H9 (cell line): ENCODE results near the gene EXOC6. TPM values are rescaled to one million over a fixed set of nuclear protein-coding genes. Genes with fewer than 3 reads are reported as not detected.
"Not testable (repeated sequence)": the region's sequence is repeated elsewhere in the genome, so short reads cannot be mapped to it uniquely, and the experiment has no call there.

ENCODE experiments used
- DNase-seq: peaks from one replicate; pipeline ENCODE4 v3.0.0-alpha.2; 2017
- H2AFZ ChIP-seq: one replicate; pipeline ENCODE4 v1.6.1; 2013; ENCODE audit warnings: mild to moderate bottlenecking, low read length, control low read depth, moderate library complexity
- H2AK5ac ChIP-seq: 2 replicates; pipeline ENCODE4 v1.6.1; 2013; ENCODE audit warnings: low read length, control low read depth, mixed read lengths; ENCODE audit not compliant: insufficient read length
- H2BK120ac ChIP-seq: one replicate; pipeline ENCODE4 v1.6.1; 2013; ENCODE audit warnings: low read depth, mild to moderate bottlenecking, low read length, control low read depth, inconsistent platforms; ENCODE audit not compliant: poor library complexity, severe bottlenecking
- H2BK12ac ChIP-seq: 2 replicates; pipeline ENCODE4 v1.6.1; 2013; ENCODE audit warnings: low read length, control low read depth, mixed read lengths, low read depth; ENCODE audit not compliant: insufficient read length
- H2BK15ac ChIP-seq: 2 replicates; pipeline ENCODE4 v1.6.1; 2013; ENCODE audit warnings: low read depth, low read length, control low read depth
- H2BK20ac ChIP-seq: one replicate; pipeline ENCODE4 v1.6.1; 2013; ENCODE audit warnings: low read depth, mild to moderate bottlenecking, low read length, control low read depth, inconsistent platforms; ENCODE audit not compliant: poor library complexity, severe bottlenecking
- H2BK5ac ChIP-seq: 2 replicates; pipeline ENCODE4 v1.6.1; 2013; ENCODE audit warnings: low read length, control low read depth, mixed read lengths; ENCODE audit not compliant: insufficient read length
- H3K14ac ChIP-seq: 2 replicates; pipeline ENCODE4 v1.6.1; 2013; ENCODE audit warnings: low read length, control low read depth; ENCODE audit not compliant: insufficient read depth
- H3K18ac ChIP-seq: 2 replicates; pipeline ENCODE4 v1.6.1; 2013; ENCODE audit warnings: low read depth, mild to moderate bottlenecking, mixed read lengths, low read length, control low read depth; ENCODE audit not compliant: insufficient read length
- H3K23ac ChIP-seq: 2 replicates; pipeline ENCODE4 v1.6.1; 2013; ENCODE audit warnings: low read length, control low read depth, mixed read lengths, low read depth; ENCODE audit not compliant: insufficient read length
- H3K23me2 ChIP-seq: 2 replicates; pipeline ENCODE4 v1.6.1; 2013; ENCODE audit warnings: low read depth, mild to moderate bottlenecking, mixed read lengths, low read length, control low read depth; ENCODE audit not compliant: insufficient read length, poor library complexity, severe bottlenecking
- H3K27ac ChIP-seq: 2 replicates; pipeline ENCODE4 v1.5.1; 2013; ENCODE audit warnings: low read length, control low read depth, mixed read lengths, low read depth; ENCODE audit not compliant: insufficient read length
- H3K27me3 ChIP-seq: 2 replicates; pipeline ENCODE4 v1.6.1; 2013; ENCODE audit warnings: low read length, control low read depth, inconsistent platforms; ENCODE audit not compliant: insufficient read depth
- H3K4ac ChIP-seq: 2 replicates; pipeline ENCODE4 v1.6.1; 2013; ENCODE audit warnings: low read depth, mild to moderate bottlenecking, control low read depth, inconsistent platforms, low read length, moderate library complexity
- H3K4me1 ChIP-seq: 2 replicates; pipeline ENCODE4 v1.6.1; 2013; ENCODE audit warnings: low read length, control low read depth, inconsistent platforms; ENCODE audit not compliant: insufficient read depth
- H3K4me2 ChIP-seq: 2 replicates; pipeline ENCODE4 v1.6.1; 2013; ENCODE audit warnings: low read length, control low read depth, mixed read lengths; ENCODE audit not compliant: insufficient read length, insufficient read depth
- H3K56ac ChIP-seq: 2 replicates; pipeline ENCODE4 v1.6.1; 2013; ENCODE audit warnings: low read depth, mild to moderate bottlenecking, mixed read lengths, low read length, control low read depth; ENCODE audit not compliant: insufficient read length
- H3K79me1 ChIP-seq: 2 replicates; pipeline ENCODE4 v1.6.1; 2013; ENCODE audit warnings: low read depth, mild to moderate bottlenecking, moderate library complexity, low read length, control low read depth, inconsistent platforms; ENCODE audit not compliant: insufficient read depth, poor library complexity, severe bottlenecking
- H3K79me2 ChIP-seq: 2 replicates; pipeline ENCODE4 v1.6.1; 2013; ENCODE audit warnings: low read length, control low read depth, inconsistent platforms; ENCODE audit not compliant: insufficient read depth
- H3K9ac ChIP-seq: 2 replicates; pipeline ENCODE4 v1.6.1; 2013; ENCODE audit warnings: low read length, control low read depth, mixed read lengths; ENCODE audit not compliant: insufficient read length; ENCODE audit errors: extremely low read depth
- H3K9me3 ChIP-seq: one replicate; pipeline ENCODE4 v1.6.1; 2013; ENCODE audit warnings: low read depth, low read length, inconsistent platforms; ENCODE audit not compliant: control insufficient read depth
- H3T11ph ChIP-seq: one replicate; pipeline ENCODE4 v1.6.1; 2013; ENCODE audit warnings: mild to moderate bottlenecking, low read length, control low read depth, inconsistent platforms
- H4K20me1 ChIP-seq: one replicate; pipeline ENCODE4 v1.6.1; 2013; ENCODE audit not compliant: control insufficient read depth, insufficient read length, insufficient read depth
- H4K5ac ChIP-seq: 2 replicates; pipeline ENCODE4 v1.6.1; 2013; ENCODE audit warnings: low read depth, mild to moderate bottlenecking, mixed read lengths, low read length, control low read depth; ENCODE audit not compliant: insufficient read length
- H4K8ac ChIP-seq: replicated peaks from 2 replicates; pipeline ENCODE4 v1.6.1; 2013; ENCODE audit warnings: low read length, control low read depth, mixed read lengths, low read depth; ENCODE audit not compliant: insufficient read length
- H4K91ac ChIP-seq: 2 replicates; pipeline ENCODE4 v1.6.1; 2013; ENCODE audit warnings: low read depth, mild to moderate bottlenecking, moderate library complexity, mixed read lengths, low read length, control low read depth; ENCODE audit not compliant: insufficient read length
- H3K27ac Mint-ChIP-seq, 3 experiments: 2 replicates in 2 of 3; 3 replicates in 1 of 3; pipeline ENCODE4 v1.8.0; 2020 to 2021; ENCODE audit warnings: mixed read lengths in 3 of 3, mild to moderate bottlenecking in 1 of 3, moderate library complexity in 1 of 3
- H3K27me3 Mint-ChIP-seq: 2 replicates; pipeline ENCODE4 v1.8.0; 2021; ENCODE audit warnings: low read depth, mild to moderate bottlenecking, moderate library complexity, mixed read lengths
- H3K36me3 Mint-ChIP-seq, 3 experiments: 2 replicates in 2 of 3; 3 replicates in 1 of 3; pipeline ENCODE4 v1.8.0; 2020 to 2021; ENCODE audit warnings: low read depth in 3 of 3, mixed read lengths in 3 of 3; ENCODE audit not compliant: insufficient read depth in 1 of 3
- H3K4me1 Mint-ChIP-seq, 2 experiments: 2 replicates each; pipeline ENCODE4 v1.8.0; 2020; ENCODE audit warnings: mixed read lengths in 2 of 2
- H3K4me3 Mint-ChIP-seq, 2 experiments: 2 replicates in 1 of 2; 3 replicates in 1 of 2; pipeline ENCODE4 v1.8.0; 2020 to 2021; ENCODE audit warnings: mild to moderate bottlenecking in 2 of 2, mixed read lengths in 2 of 2, moderate library complexity in 1 of 2
- H3K9me3 Mint-ChIP-seq, 2 experiments: 2 replicates in 1 of 2; 3 replicates in 1 of 2; pipeline ENCODE4 v1.8.0; 2020; ENCODE audit warnings: mild to moderate bottlenecking in 2 of 2, mixed read lengths in 2 of 2, moderate library complexity in 1 of 2
- CTCF ChIP-seq: fragments of 200-600 bp; sonication (generic); conservative IDR thresholded peaks from 3 replicates; pipeline ENCODE4 v1.8.0; 2021; ENCODE audit warnings: antibody characterized with exemption, mild to moderate bottlenecking
- WGBS: extraction: QIAGEN DNeasy Blood & Tissue Kit; methylation state at CpG from one replicate; pipeline ENCODE4 v1.1.7; 2013; ENCODE audit warnings: missing lambda C conversion rate, low lambda C conversion rate, mixed read lengths; ENCODE audit not compliant: insufficient read length; ENCODE audit errors: extremely low coverage; 5-methylcytosine and 5-hydroxymethylcytosine counted together
- total RNA-seq: library from RNA; stranded (reverse); gene quantifications from 2 replicates; pipeline ENCODE4 v1.2.1, GENCODE V29; 2021

EXOC6 gene
- total RNA-seq, 1 experiment from 2014 or later: 9.0 TPM

GRCh38 chr10:92946491-92946890, 98.2 kb downstream of the EXOC6 start:
- H3K9me3 Mint-ChIP-seq: no peaks in the 10 kb centered on the region
- no peak overlapping the region for H4K8ac ChIP-seq
- H3K9me3 ChIP-seq: no peaks in the 10 kb centered on the region
- no peak overlapping the region for H3K9ac ChIP-seq
- no peak overlapping the region for H4K91ac ChIP-seq
- H3K14ac ChIP-seq: no peak overlapping the region
- H2BK20ac ChIP-seq: no peak overlapping the region
- no peak for TF ChIP-seq CTCF
- H4K5ac ChIP-seq: no peak overlapping the region
- WGBS: no CpG with 5 or more reads among the region's 3 CpGs
- no peaks in the 10 kb centered on the region for H3K27me3 ChIP-seq
- H3K36me3 Mint-ChIP-seq: no peaks in the 10 kb centered on the region
- no peak for DNase-seq
- H3K4me2 ChIP-seq: no peak overlapping the region
- no peak overlapping the region for H2BK15ac ChIP-seq
- H2AFZ ChIP-seq: no peak overlapping the region
- no peak overlapping the region for H2BK5ac ChIP-seq
- no peak overlapping the region for H3K4ac ChIP-seq
- H3K4me1 Mint-ChIP-seq: no peaks in the 10 kb centered on the region
- H3K4me3 Mint-ChIP-seq: no peak overlapping the region
- H3T11ph ChIP-seq: no peak overlapping the region
- H3K18ac ChIP-seq: no peak overlapping the region
- H3K27ac Mint-ChIP-seq: no peak overlapping the region
- H3K27me3 Mint-ChIP-seq: no peaks in the 10 kb centered on the region
- no peaks in the 10 kb centered on the region for H3K79me2 ChIP-seq
- H3K23ac ChIP-seq: no peak overlapping the region
- no peaks in the 10 kb centered on the region for H3K79me1 ChIP-seq
- H3K27ac ChIP-seq: no peak overlapping the region
- H3K23me2 ChIP-seq: no peaks in the 10 kb centered on the region
- no peaks in the 10 kb centered on the region for H4K20me1 ChIP-seq
- H2BK120ac ChIP-seq: no peak overlapping the region
- no peak overlapping the region for H2AK5ac ChIP-seq
- no peak overlapping the region for H2BK12ac ChIP-seq
- H3K4me1 ChIP-seq: no peaks in the 10 kb centered on the region
- no peak overlapping the region for H3K56ac ChIP-seq

- H3K27ac Mint-ChIP-seq: not testable (repeated sequence)
These were observed 104.3 kb downstream of the EXOC6 start for GRCh38 chr10:92952573-92952972.

More at GRCh38 chr10:92952573-92952972, 104.3 kb downstream of the EXOC6 start:
- H3K27me3 ChIP-seq, H3K4me1 Mint-ChIP-seq, H2BK15ac ChIP-seq, DNase-seq, H3K18ac ChIP-seq, H4K5ac ChIP-seq, H3K4me3 Mint-ChIP-seq, H2AK5ac ChIP-seq, H2BK20ac ChIP-seq, H3K27me3 Mint-ChIP-seq, H2BK5ac ChIP-seq, H4K91ac ChIP-seq, H3K36me3 Mint-ChIP-seq, H3K79me2 ChIP-seq, H3K23ac ChIP-seq, H3K9ac ChIP-seq, H3K56ac ChIP-seq, H2AFZ ChIP-seq, H3K4me1 ChIP-seq, H2BK12ac ChIP-seq, H3K79me1 ChIP-seq, H3K4me2 ChIP-seq, H3K23me2 ChIP-seq, H4K8ac ChIP-seq, H3K9me3 ChIP-seq, H3K9me3 Mint-ChIP-seq, H3T11ph ChIP-seq, H4K20me1 ChIP-seq, H3K4ac ChIP-seq, H3K14ac ChIP-seq, H2BK120ac ChIP-seq, H3K27ac ChIP-seq: not testable (repeated sequence)
